Activated CD4-positive, alpha-beta T cell treated with anti-CD3 and anti-CD28 coated beads, Interleukin-2, amount 10 ng/mL, durations not matched to agents 7 days and 5 days (primary cell): ENCODE data around the gene UQCC2. TPM values are rescaled to one million over a fixed set of nuclear protein-coding genes. Genes with fewer than 3 reads are reported as not detected.

Experiments
- CTCF ChIA-PET: fragments of 350-600 bp; sonication (Branson Sonifier 250); formaldehyde crosslinking; loops from one replicate; lab custom pipeline; 2021; ENCODE audit warnings: antibody characterized with exemption; lab: Charles Lee
- POLR2A ChIA-PET: fragments of 350-600 bp; sonication (Branson Sonifier 250); formaldehyde crosslinking; loops from one replicate; lab custom pipeline; 2021; ENCODE audit warnings: antibody characterized with exemption; lab: Charles Lee
- DNase-seq: peaks from one replicate; pipeline ENCODE4 v3.0.0-alpha.2; 2020
- H3K27ac Mint-ChIP-seq: one replicate; pipeline ENCODE4 v1.8.0; 2021; ENCODE audit warnings: mild to moderate bottlenecking, moderate library complexity, mixed read lengths
- H3K27me3 Mint-ChIP-seq: one replicate; pipeline ENCODE4 v1.8.0; 2021; ENCODE audit warnings: mixed read lengths
- H3K36me3 Mint-ChIP-seq: one replicate; pipeline ENCODE4 v1.8.0; 2021; ENCODE audit warnings: low read depth, mixed read lengths
- H3K4me1 Mint-ChIP-seq: one replicate; pipeline ENCODE4 v1.8.0; 2021; ENCODE audit warnings: mixed read lengths
- H3K4me3 Mint-ChIP-seq: one replicate; pipeline ENCODE4 v1.8.0; 2021; ENCODE audit warnings: mild to moderate bottlenecking, moderate library complexity, mixed read lengths
- H3K9me3 Mint-ChIP-seq: one replicate; pipeline ENCODE4 v1.8.0; 2021; ENCODE audit warnings: mixed read lengths
- total RNA-seq, 2 experiments: library from RNA; stranded (reverse); gene quantifications; one replicate each; pipeline ENCODE4 v1.2.3, GENCODE V29; 2021

Gene UQCC2
- total RNA-seq, 2 experiments from 2014 or later = 77.6 to 80.0 TPM

GRCh38 chr6:33688006-33688405 lies 23.5 kb downstream of the UQCC2 start:
- Mint-ChIP-seq H3K36me3 (peaks cover 62% of the 10 kb centered on the region), H3K4me3 (no peak overlapping the region), H3K9me3 (no peaks in the 10 kb centered on the region), H3K27ac (no peak overlapping the region), H3K27me3 (no peaks in the 10 kb centered on the region), H3K4me1 (peaks cover 31% of the 10 kb centered on the region)
- ChIA-PET POLR2A (no interaction called here), CTCF (no interaction called here)
- DNase-seq = no peak

GRCh38 chr6:33686981-33687975 lies 24.2 kb downstream of the UQCC2 start:
- H3K4me1 Mint-ChIP-seq = peaks cover 29% of the 10 kb centered on the region
- H3K9me3 Mint-ChIP-seq = no peaks in the 10 kb centered on the region
- H3K27me3 Mint-ChIP-seq = no peaks in the 10 kb centered on the region
- no peak overlapping the region for H3K27ac Mint-ChIP-seq
- H3K36me3 Mint-ChIP-seq = peaks cover 60% of the 10 kb centered on the region
- no peak for DNase-seq
- no peak overlapping the region for H3K4me3 Mint-ChIP-seq
- CTCF ChIA-PET = no interaction called here
- POLR2A ChIA-PET = no interaction called here

- Mint-ChIP-seq H3K4me1 (peaks cover 22% of the 10 kb centered on the region), H3K36me3 (peaks cover 52% of the 10 kb centered on the region), H3K9me3 (no peaks in the 10 kb centered on the region), H3K4me3 (no peak overlapping the region), H3K27ac (no peak overlapping the region), H3K27me3 (no peaks in the 10 kb centered on the region)
- DNase-seq = no peak
- ChIA-PET CTCF (interaction anchor here (0.5 to 0.8 kb wide), 2 partner anchors 18 to 532 kb away, joined by 3 read pairs; no protein-coding TSS in a partner anchor), POLR2A (no interaction called here)
Measured at GRCh38 chr6:33686225-33686924, 25.1 kb downstream of the UQCC2 start.

- no peaks in the 10 kb centered on the region for H3K9me3 Mint-ChIP-seq
- CTCF ChIA-PET = interaction anchor here (0.5 to 0.8 kb wide), 2 partner anchors 18 to 533 kb away, joined by 3 read pairs; no protein-coding TSS in a partner anchor
- H3K27me3 Mint-ChIP-seq = no peaks in the 10 kb centered on the region
- H3K4me3 Mint-ChIP-seq = no peak overlapping the region
- peaks cover 50% of the 10 kb centered on the region for H3K36me3 Mint-ChIP-seq
- no peak overlapping the region for H3K27ac Mint-ChIP-seq
- DNase-seq = no peak
- H3K4me1 Mint-ChIP-seq = peaks cover 15% of the 10 kb centered on the region
- POLR2A ChIA-PET = no interaction called here
Measured at GRCh38 chr6:33685411-33686224, 25.9 kb downstream of the UQCC2 start.

GRCh38 chr6:33684983-33685382 lies 26.5 kb downstream of the UQCC2 start:
- Mint-ChIP-seq H3K27ac (no peak overlapping the region), H3K4me1 (peaks cover 15% of the 10 kb centered on the region), H3K36me3 (peaks cover 56% of the 10 kb centered on the region), H3K27me3 (no peaks in the 10 kb centered on the region), H3K4me3 (no peak overlapping the region), H3K9me3 (no peaks in the 10 kb centered on the region)
- DNase-seq = no peak
- ChIA-PET POLR2A (no interaction called here), CTCF (no interaction called here)

GRCh38 chr6:33684428-33684896 lies 27.0 kb downstream of the UQCC2 start:
- ChIA-PET CTCF (no interaction called here), POLR2A (no interaction called here)
- no peak overlapping the region for H3K27ac Mint-ChIP-seq
- no peak overlapping the region for H3K4me3 Mint-ChIP-seq
- H3K36me3 Mint-ChIP-seq = peaks cover 57% of the 10 kb centered on the region
- DNase-seq = no peak
- peaks cover 15% of the 10 kb centered on the region for H3K4me1 Mint-ChIP-seq
- H3K27me3 Mint-ChIP-seq = no peaks in the 10 kb centered on the region
- H3K9me3 Mint-ChIP-seq = no peaks in the 10 kb centered on the region

GRCh38 chr6:33683576-33684427 lies 27.7 kb downstream of the UQCC2 start:
- DNase-seq = no peak
- no peaks in the 10 kb centered on the region for H3K27me3 Mint-ChIP-seq
- H3K36me3 Mint-ChIP-seq = peaks cover 56% of the 10 kb centered on the region
- peak overlapping the region; percentile 83 for H3K27ac Mint-ChIP-seq
- ChIA-PET CTCF (interaction anchor here (0.8 to 1.6 kb wide), 3 partner anchors 10 to 27 kb away, joined by 3 to 5 read pairs (median 5); partner anchors contain the start of gene UQCC2), POLR2A (no interaction called here)
- no peak overlapping the region for H3K4me3 Mint-ChIP-seq
- H3K9me3 Mint-ChIP-seq = no peaks in the 10 kb centered on the region
- H3K4me1 Mint-ChIP-seq = peaks cover 15% of the 10 kb centered on the region

GRCh38 chr6:33683051-33683571 lies 28.4 kb downstream of the UQCC2 start:
- POLR2A ChIA-PET = interaction anchor here (0.7 kb wide), 1 partner anchor 739 kb away, joined by 5 read pairs; no protein-coding TSS in a partner anchor
- peak; percentile 42 for DNase-seq
- no peaks in the 10 kb centered on the region for H3K9me3 Mint-ChIP-seq
- H3K27ac Mint-ChIP-seq = peak overlapping the region; percentile 83
- H3K36me3 Mint-ChIP-seq = peaks cover 56% of the 10 kb centered on the region
- peaks cover 15% of the 10 kb centered on the region for H3K4me1 Mint-ChIP-seq
- CTCF ChIA-PET = interaction anchor here (0.5 to 1.6 kb wide), 6 partner anchors 11 to 433 kb away, joined by 3 to 6 read pairs (median 4); partner anchors contain the start of genes LEMD2 and UQCC2
- no peaks in the 10 kb centered on the region for H3K27me3 Mint-ChIP-seq
- H3K4me3 Mint-ChIP-seq = no peak overlapping the region

GRCh38 chr6:33682341-33682740 lies 29.2 kb downstream of the UQCC2 start:
- Mint-ChIP-seq H3K4me3 (no peak overlapping the region), H3K9me3 (no peaks in the 10 kb centered on the region), H3K4me1 (peaks cover 15% of the 10 kb centered on the region), H3K27ac (peak overlapping the region; percentile 83), H3K27me3 (no peaks in the 10 kb centered on the region), H3K36me3 (peaks cover 64% of the 10 kb centered on the region)
- ChIA-PET POLR2A (no interaction called here), CTCF (interaction anchor here (0.7 to 1.6 kb wide), 2 partner anchors 18 to 106 kb away, joined by 4 to 6 read pairs; partner anchors contain the start of gene LEMD2)
- DNase-seq = no peak

GRCh38 chr6:33679761-33680160 lies 31.7 kb downstream of the UQCC2 start:
- H3K36me3 Mint-ChIP-seq = peaks cover 52% of the 10 kb centered on the region
- ChIA-PET POLR2A (no interaction called here), CTCF (interaction anchor here (1.3 kb wide), 1 partner anchor 72 kb away, joined by 3 read pairs; no protein-coding TSS in a partner anchor)
- H3K4me1 Mint-ChIP-seq = peaks cover 15% of the 10 kb centered on the region
- no peaks in the 10 kb centered on the region for H3K9me3 Mint-ChIP-seq
- no peak overlapping the region for H3K4me3 Mint-ChIP-seq
- no peaks in the 10 kb centered on the region for H3K27me3 Mint-ChIP-seq
- no peak for DNase-seq
- no peak overlapping the region for H3K27ac Mint-ChIP-seq

GRCh38 chr6:33678932-33679490 lies 32.5 kb downstream of the UQCC2 start:
- H3K9me3 Mint-ChIP-seq = no peaks in the 10 kb centered on the region
- POLR2A ChIA-PET = no interaction called here
- peaks cover 15% of the 10 kb centered on the region for H3K4me1 Mint-ChIP-seq
- no peak for DNase-seq
- no peak overlapping the region for H3K4me3 Mint-ChIP-seq
- CTCF ChIA-PET = interaction anchor here (1.3 kb wide), 1 partner anchor 71 kb away, joined by 3 read pairs; no protein-coding TSS in a partner anchor
- peaks cover 52% of the 10 kb centered on the region for H3K36me3 Mint-ChIP-seq
- H3K27ac Mint-ChIP-seq = no peak overlapping the region
- H3K27me3 Mint-ChIP-seq = no peaks in the 10 kb centered on the region
